SK-N-SH treated with all-trans-retinoic acid at 6 μM for 48 hours (cell line): ENCODE measurements around the gene IL3RA.

Source experiments
- ARNTL ChIP-seq: fragments of 450-650 bp; formaldehyde crosslinking; IDR thresholded peaks from 2 replicates; pipeline ENCODE4 v1.5.0; 2020; ENCODE audit warnings: low read depth, mild to moderate bottlenecking, moderate library complexity, borderline replicate concordance
- ESRRG ChIP-seq: fragments of 250-450 bp; sonication (Bioruptor Pico); IDR thresholded peaks from 2 replicates; pipeline ENCODE4 v1.6.1; 2021; ENCODE audit warnings: mild to moderate bottlenecking
- GLIS3 ChIP-seq: fragments of 250-450 bp; sonication (Bioruptor Pico); IDR thresholded peaks from 2 replicates; pipeline ENCODE4 v1.5.0; 2020; ENCODE audit warnings: mild to moderate bottlenecking, moderate library complexity
- TOX ChIP-seq: fragments of 250-450 bp; sonication (Bioruptor Pico); IDR thresholded peaks from 2 replicates; pipeline ENCODE4 v1.8.0; 2021; ENCODE audit warnings: mild to moderate bottlenecking, moderate library complexity, borderline replicate concordance
- ZFP3 ChIP-seq: fragments of 250-450 bp; sonication (Bioruptor Pico); IDR thresholded peaks from 2 replicates; pipeline ENCODE4 v1.5.0; 2020; ENCODE audit warnings: mild to moderate bottlenecking, moderate library complexity
- ZFP30 ChIP-seq: fragments of 450-650 bp; formaldehyde crosslinking; IDR thresholded peaks from 2 replicates; pipeline ENCODE4 v1.5.0; 2022; ENCODE audit warnings: mild to moderate bottlenecking, moderate library complexity
- ZNF565 ChIP-seq: fragments of 450-650 bp; formaldehyde crosslinking; conservative IDR thresholded peaks from 2 replicates; pipeline ENCODE4 v1.5.0; 2020; ENCODE audit warnings: low read depth, mild to moderate bottlenecking, moderate library complexity
- ZNF70 ChIP-seq: fragments of 450-650 bp; formaldehyde crosslinking; IDR thresholded peaks from 2 replicates; pipeline ENCODE4 v1.5.0; 2020; ENCODE audit warnings: mild to moderate bottlenecking, moderate library complexity
- ZNF8 ChIP-seq: fragments of 450-650 bp; formaldehyde crosslinking; IDR thresholded peaks from 2 replicates; pipeline ENCODE4 v1.5.0; 2020; ENCODE audit warnings: mild to moderate bottlenecking, moderate library complexity
- TF ChIP-seq, protein P1 (sequence below): fragments of 250-450 bp; sonication (Bioruptor Pico); IDR thresholded peaks from 2 replicates; pipeline ENCODE4 v1.5.1; 2020; ENCODE audit warnings: low read depth, mild to moderate bottlenecking, moderate library complexity
- TF ChIP-seq, protein P2 (sequence below): fragments of 250-450 bp; sonication (Bioruptor Pico); IDR thresholded peaks from 2 replicates; pipeline ENCODE4 v1.8.0; 2020; ENCODE audit warnings: mild to moderate bottlenecking, moderate library complexity, borderline replicate concordance

DNA sequence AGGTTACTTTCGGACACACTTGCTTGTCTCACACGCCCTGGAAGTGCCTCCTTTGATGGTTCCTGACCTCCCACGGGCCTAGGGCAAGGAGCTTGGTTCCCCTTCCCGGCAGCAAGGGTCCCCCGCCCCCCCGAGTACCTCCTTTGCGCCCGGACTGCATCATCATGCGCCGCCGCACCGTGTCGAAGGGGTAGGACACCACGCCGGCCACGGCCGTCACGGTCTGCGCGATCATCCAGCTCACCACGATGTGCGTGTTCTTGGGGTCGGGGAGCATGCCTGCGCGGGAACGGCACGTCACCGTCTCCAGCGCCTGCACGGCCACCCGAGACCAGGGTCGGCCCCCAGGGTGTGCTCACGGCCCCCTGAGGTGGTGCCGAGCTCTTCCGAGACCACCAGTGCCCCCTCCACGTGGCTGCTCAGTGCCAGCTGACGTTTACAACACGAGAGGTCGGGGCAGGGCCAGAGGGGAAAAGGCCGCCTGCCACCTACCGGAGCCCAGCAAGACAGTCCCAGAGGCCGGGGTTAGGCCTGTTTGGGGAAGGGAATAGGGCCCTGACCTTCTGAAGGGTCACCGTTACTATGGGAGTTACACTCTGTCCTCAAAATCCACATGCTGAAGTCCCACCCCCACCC lies 50.7 kb downstream of the IL3RA start:
- TF ChIP-seq ZFP30 (CRISPR knock-in tag) = no peak
- TF ChIP-seq, protein P1, sequence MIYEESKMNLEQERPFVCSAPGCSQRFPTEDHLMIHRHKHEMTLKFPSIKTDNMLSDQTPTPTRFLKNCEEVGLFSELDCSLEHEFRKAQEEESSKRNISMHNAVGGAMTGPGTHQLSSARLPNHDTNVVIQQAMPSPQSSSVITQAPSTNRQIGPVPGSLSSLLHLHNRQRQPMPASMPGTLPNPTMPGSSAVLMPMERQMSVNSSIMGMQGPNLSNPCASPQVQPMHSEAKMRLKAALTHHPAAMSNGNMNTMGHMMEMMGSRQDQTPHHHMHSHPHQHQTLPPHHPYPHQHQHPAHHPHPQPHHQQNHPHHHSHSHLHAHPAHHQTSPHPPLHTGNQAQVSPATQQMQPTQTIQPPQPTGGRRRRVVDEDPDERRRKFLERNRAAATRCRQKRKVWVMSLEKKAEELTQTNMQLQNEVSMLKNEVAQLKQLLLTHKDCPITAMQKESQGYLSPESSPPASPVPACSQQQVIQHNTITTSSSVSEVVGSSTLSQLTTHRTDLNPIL = no peak
- TF ChIP-seq ZNF565 = no peak
- no peak for TF ChIP-seq GLIS3 (CRISPR knock-in tag)
- TF ChIP-seq TOX (CRISPR knock-in tag) = no peak
- TF ChIP-seq ZNF8 (CRISPR knock-in tag) = no peak
- no peak for TF ChIP-seq ESRRG
- TF ChIP-seq, protein P2, sequence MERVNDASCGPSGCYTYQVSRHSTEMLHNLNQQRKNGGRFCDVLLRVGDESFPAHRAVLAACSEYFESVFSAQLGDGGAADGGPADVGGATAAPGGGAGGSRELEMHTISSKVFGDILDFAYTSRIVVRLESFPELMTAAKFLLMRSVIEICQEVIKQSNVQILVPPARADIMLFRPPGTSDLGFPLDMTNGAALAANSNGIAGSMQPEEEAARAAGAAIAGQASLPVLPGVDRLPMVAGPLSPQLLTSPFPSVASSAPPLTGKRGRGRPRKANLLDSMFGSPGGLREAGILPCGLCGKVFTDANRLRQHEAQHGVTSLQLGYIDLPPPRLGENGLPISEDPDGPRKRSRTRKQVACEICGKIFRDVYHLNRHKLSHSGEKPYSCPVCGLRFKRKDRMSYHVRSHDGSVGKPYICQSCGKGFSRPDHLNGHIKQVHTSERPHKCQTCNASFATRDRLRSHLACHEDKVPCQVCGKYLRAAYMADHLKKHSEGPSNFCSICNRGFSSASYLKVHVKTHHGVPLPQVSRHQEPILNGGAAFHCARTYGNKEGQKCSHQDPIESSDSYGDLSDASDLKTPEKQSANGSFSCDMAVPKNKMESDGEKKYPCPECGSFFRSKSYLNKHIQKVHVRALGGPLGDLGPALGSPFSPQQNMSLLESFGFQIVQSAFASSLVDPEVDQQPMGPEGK (CRISPR knock-in tag) = no peak
- no peak for TF ChIP-seq ARNTL (CRISPR knock-in tag)
- no peak for TF ChIP-seq ZNF70 (CRISPR knock-in tag)
- no peak for TF ChIP-seq ZFP3 (CRISPR knock-in tag)
